Measurements from ENCODE around the gene INTS12.

Gene INTS12

GRCh38 chr4:105710012-105710600 lies 1.6 kb upstream of the INTS12 start:
- peaks cover 0 to 10% of the 10 kb centered on the region in 2 experiments; a peak in 1 of 3 replicates for H3K36me3 ChIP-seq (ENCODE audit: control insufficient read depth in 2 of 2, insufficient read depth in 1 of 2, low read length in 2 of 2)
- peak overlapping the region; percentile 81; the same call in 1 of the 2 replicates for H3K4me3 ChIP-seq (ENCODE audit: low read depth, low read length)
- TF ChIP-seq SCRT1 (tag by site-specific recombination; IDR thresholded peaks at IDR 0.05; ENCODE audit: borderline replicate concordance), result no peak
- peak; percentile 57; the same call in 1 of the 2 replicates for TF ChIP-seq ZNF692 (tag by site-specific recombination; IDR thresholded peaks at IDR 0.05)
- TF ChIP-seq ZFP69B (tag by site-specific recombination; IDR thresholded peaks at IDR 0.05), result peak; percentile 55; the same call in 1 of the 2 replicates
- peak; percentile 65 for TF ChIP-seq ZNF335 (tag by site-specific recombination; conservative IDR thresholded peaks at IDR 0.05)
- TF ChIP-seq ZNF362 (tag by site-specific recombination; IDR thresholded peaks at IDR 0.05), result peak; percentile 91
- ChIA-PET POLR2A (interaction anchor here (0.6 to 1.7 kb wide), 4 partner anchors 42 to 187 kb away, joined by 3 to 5 read pairs (median 4); partner anchors contain the start of gene NPNT), CTCF (interaction anchor here (0.6 to 1.6 kb wide), 4 partner anchors 9 to 452 kb away, joined by 3 to 6 read pairs (median 4); no protein-coding TSS in a partner anchor)
- no peak overlapping the region for H3K27ac ChIP-seq (ENCODE audit: extremely low read depth, low read depth, low read length)
- 0 out of 2 replicates have a peak, but pooled peaks cover 2% of the 10 kb centered on the region for H3K4me1 ChIP-seq (ENCODE audit: control insufficient read depth, insufficient read depth, low read length)
- no peaks in the 10 kb centered on the region for H3K9me3 ChIP-seq (ENCODE audit: control insufficient read depth, insufficient read depth, low read depth, low read length)

- ChIA-PET POLR2A (interaction anchor here (1.1 to 1.5 kb wide), 2 partner anchors 186 to 235 kb away, joined by 4 to 6 read pairs; partner anchors contain the start of gene PPA2), CTCF (interaction anchor here (0.7 to 1.6 kb wide), 2 partner anchors 10 to 453 kb away, joined by 3 to 6 read pairs; no protein-coding TSS in a partner anchor)
- H3K4me1 ChIP-seq (ENCODE audit: control insufficient read depth, insufficient read depth, low read length), result 0 out of 2 replicates have a peak, but pooled peaks cover 2% of the 10 kb centered on the region
- H3K36me3 ChIP-seq (ENCODE audit: control insufficient read depth in 2 of 2, insufficient read depth in 1 of 2, low read length in 2 of 2), result peaks cover 0 to 10% of the 10 kb centered on the region in 2 experiments; a peak in 1 of 3 replicates
- H3K9me3 ChIP-seq (ENCODE audit: control insufficient read depth, insufficient read depth, low read depth, low read length), result no peaks in the 10 kb centered on the region
- TF ChIP-seq ZNF335 (tag by site-specific recombination; conservative IDR thresholded peaks at IDR 0.05) (peak; percentile 44), ZNF24 (tag by site-specific recombination; IDR thresholded peaks at IDR 0.05) (no peak), ZNF18 (tag by site-specific recombination; IDR thresholded peaks at IDR 0.05) (no peak), ZNF747 (tag by site-specific recombination; IDR thresholded peaks at IDR 0.05) (no peak)
- H3K27ac ChIP-seq (ENCODE audit: extremely low read depth, low read depth, low read length), result peak overlapping the region; percentile 82
- peak overlapping the region; percentile 81 for H3K4me3 ChIP-seq (ENCODE audit: low read depth, low read length)
Observed at GRCh38 chr4:105709081-105709450, 577 bp upstream of the INTS12 start.

- peak overlapping the region; percentile 81 for H3K4me3 ChIP-seq (ENCODE audit: low read depth, low read length)
- peaks cover 0 to 15% of the 10 kb centered on the region in 2 experiments; a peak in 1 of 3 replicates for H3K36me3 ChIP-seq (ENCODE audit: control insufficient read depth in 2 of 2, insufficient read depth in 1 of 2, low read length in 2 of 2)
- ChIA-PET POLR2A (no interaction called here), CTCF (no interaction called here)
- TF ChIP-seq ZNF449 (tag by site-specific recombination; IDR thresholded peaks at IDR 0.05) (no peak), ZNF76 (tag by site-specific recombination; IDR thresholded peaks at IDR 0.05; ENCODE audit: borderline replicate concordance, low read depth) (no peak), ZNF211 (tag by site-specific recombination; IDR thresholded peaks at IDR 0.05; ENCODE audit: low read depth) (no peak), ATF2 (tag by site-specific recombination; IDR thresholded peaks at IDR 0.05; ENCODE audit: low read depth) (no peak), ZNF366 (tag by site-specific recombination; conservative IDR thresholded peaks at IDR 0.05) (no peak), ZNF138 (tag by site-specific recombination; IDR thresholded peaks at IDR 0.05; ENCODE audit: borderline replicate concordance) (no peak), ZNF350 (tag by site-specific recombination; IDR thresholded peaks at IDR 0.05) (no peak), ZNF112 (tag by site-specific recombination; IDR thresholded peaks at IDR 0.05) (no peak), ZNF549 (tag by site-specific recombination; IDR thresholded peaks at IDR 0.05) (no peak), ZBTB48 (tag by site-specific recombination; IDR thresholded peaks at IDR 0.05) (no peak)
- H3K27ac ChIP-seq (ENCODE audit: extremely low read depth, low read depth, low read length), result peak overlapping the region; percentile 82
- H3K4me1 ChIP-seq (ENCODE audit: control insufficient read depth, insufficient read depth, low read length), result 0 out of 2 replicates have a peak, but pooled peaks cover 2% of the 10 kb centered on the region
- H3K9me3 ChIP-seq (ENCODE audit: control insufficient read depth, insufficient read depth, low read depth, low read length), result no peaks in the 10 kb centered on the region
Observed at GRCh38 chr4:105707782-105708180, 708 bp downstream of the INTS12 start.

Measured in HEK293 (cell line).